HG03342 (cell line): Measurements from ENCODE around the gene GAL3ST1.
"Not testable (repeated sequence)": the region's sequence is repeated elsewhere in the genome, so short reads cannot be mapped to it uniquely, and the experiment has no call there.

ENCODE experiments used
- ATAC-seq: cut with Tn5 transposase; IDR thresholded peaks from one replicate; pipeline ENCODE4 v1.9.1; 2021; ENCODE audit warnings: mild to moderate bottlenecking, moderate library complexity; ENCODE audit not compliant: unreplicated experiment

The GAL3ST1 gene, protein sequence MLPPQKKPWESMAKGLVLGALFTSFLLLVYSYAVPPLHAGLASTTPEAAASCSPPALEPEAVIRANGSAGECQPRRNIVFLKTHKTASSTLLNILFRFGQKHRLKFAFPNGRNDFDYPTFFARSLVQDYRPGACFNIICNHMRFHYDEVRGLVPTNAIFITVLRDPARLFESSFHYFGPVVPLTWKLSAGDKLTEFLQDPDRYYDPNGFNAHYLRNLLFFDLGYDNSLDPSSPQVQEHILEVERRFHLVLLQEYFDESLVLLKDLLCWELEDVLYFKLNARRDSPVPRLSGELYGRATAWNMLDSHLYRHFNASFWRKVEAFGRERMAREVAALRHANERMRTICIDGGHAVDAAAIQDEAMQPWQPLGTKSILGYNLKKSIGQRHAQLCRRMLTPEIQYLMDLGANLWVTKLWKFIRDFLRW

GRCh38 chr22:30574095-30574981, at the start of gene GAL3ST1:
Gene GAL3ST1 (minus strand): TSS chr22:30574665. CDS start chr22:30557392, 17,273 bp downstream.
- ATAC-seq = no peak

- ATAC-seq = not testable (repeated sequence)
Measured at GRCh38 chr22:30619909-30620308, 45.4 kb upstream of the GAL3ST1 start.

- ATAC-seq = no peak
Measured at GRCh38 chr22:30617819-30618218, 43.4 kb upstream of the GAL3ST1 start.

- no peak for ATAC-seq
Measured at GRCh38 chr22:30615543-30615954, 41.1 kb upstream of the GAL3ST1 start.

- ATAC-seq = no peak
Measured at GRCh38 chr22:30614879-30615278, 40.4 kb upstream of the GAL3ST1 start.

DNA sequence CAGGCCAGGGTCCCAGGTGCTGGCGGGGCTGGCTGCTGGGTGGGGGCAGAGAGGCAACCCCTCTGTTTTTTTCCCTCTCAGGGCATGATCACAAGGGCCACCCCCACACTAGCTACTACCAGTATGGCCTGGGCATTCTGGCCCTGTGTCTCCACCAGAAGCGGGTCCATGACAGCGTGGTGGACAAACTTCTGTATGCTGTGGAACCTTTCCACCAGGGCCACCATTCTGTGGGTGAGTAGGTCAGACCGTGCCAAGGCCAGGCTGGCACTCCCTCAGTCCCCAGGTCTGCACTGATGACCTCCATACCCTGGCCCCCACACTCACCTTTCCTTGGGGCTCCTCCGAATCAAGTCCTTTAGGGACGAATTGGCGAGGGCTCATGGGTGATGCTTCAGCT, 39.8 kb upstream of the GAL3ST1 start:
- no peak for ATAC-seq

DNA sequence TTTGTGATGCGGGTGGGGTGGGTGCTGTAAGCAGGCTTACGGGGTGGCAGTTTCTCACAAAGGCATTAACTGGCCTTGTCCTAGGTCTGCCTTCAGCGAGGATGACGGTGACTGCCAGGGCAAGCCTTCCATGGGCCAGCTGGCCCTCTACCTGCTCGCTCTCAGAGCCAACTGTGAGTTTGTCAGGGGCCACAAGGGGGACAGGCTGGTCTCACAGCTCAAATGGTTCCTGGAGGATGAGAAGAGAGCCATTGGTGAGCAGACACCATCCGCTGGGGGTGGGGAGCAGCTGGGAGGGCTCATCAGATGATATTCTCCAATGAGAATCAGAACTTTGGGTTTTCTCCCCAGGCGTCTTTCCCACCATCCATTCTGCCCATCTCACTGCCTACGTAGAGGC, 38.3 kb upstream of the GAL3ST1 start:
- ATAC-seq = no peak

- ATAC-seq = no peak
Measured at GRCh38 chr22:30611197-30611596, 36.7 kb upstream of the GAL3ST1 start.

DNA sequence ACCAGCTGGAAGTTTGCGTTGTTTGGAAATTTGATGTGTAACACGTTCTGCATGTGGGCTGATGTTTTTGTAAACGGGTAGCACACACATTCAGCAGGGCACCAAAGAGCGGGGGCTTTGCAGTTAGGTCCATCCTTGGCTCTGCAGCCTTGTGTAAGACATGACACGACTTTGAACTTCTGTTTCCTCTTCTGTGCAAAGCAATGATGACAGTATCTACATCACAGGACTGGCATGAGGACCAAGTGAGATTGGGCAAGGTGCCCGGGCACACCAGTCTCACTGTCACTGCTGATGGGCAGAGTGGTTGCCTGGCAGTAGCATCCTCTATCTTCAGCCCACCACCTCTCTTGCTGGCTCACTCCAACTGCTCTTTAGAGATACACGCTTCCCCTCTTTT, 35.8 kb upstream of the GAL3ST1 start:
- ATAC-seq = no peak

DNA sequence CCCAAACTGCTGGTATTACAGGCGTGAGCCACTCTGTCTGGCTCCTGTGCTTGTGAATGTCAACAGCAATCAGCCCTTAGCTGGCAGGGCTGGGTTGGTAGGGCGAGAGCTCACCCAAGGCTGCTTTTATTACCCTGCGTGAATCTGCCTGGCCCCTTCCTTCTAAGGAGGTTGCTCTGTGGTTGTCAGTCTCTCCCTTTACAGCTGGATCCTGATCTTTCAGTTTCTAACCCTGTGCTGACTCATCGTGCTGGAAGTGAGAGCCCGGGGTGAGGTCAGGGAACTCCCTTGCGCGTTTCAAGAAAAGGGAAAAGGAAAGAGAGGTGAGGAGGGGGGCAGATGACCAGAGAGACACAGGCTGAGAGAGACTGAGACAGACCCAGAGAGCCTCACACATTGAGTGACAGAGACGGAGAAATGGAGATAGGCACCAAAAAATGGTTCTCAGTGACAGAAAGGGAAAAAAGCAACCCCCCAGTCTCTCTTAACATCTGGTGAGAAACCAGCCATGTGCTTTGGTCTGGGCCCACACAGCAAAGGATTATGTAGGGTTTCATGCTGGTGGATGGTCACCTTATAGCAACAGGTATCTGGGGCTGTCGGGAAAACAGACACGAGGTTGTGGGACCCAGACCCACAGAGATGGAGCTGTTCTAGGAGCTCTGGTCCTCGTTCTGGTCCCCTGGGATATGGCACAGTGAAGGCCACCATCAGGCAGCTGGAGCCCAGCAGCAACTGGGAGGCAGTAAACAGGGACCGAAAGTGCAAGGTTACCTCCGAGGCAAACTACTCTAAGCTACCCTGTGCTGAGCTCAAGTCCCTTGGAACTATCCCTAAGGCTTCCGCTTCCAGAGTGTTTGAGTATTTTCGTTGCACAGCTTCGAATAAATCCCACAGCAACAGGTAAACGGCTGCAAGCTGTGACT, 35.1 kb upstream of the GAL3ST1 start:
- no peak for ATAC-seq

DNA sequence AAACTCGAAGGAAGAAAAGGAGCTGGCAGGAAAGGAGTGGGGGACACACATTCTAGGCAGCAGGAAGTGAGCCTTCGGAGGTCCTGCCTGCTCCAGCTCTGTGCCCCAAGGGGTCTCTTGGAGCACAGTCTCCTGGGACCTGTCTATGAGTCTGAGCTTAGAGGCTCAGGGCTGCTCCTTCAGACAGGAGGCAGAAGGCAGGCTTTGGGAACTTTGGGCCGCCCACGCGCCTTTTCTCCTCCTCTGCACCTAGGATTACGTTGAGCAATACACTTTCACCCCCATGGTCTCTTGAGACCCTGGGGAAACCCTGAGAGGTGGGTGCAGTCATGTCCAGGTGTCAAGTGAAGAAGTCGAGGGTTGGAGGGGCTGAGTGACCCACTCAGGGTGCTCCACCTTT, 33.5 kb upstream of the GAL3ST1 start:
- ATAC-seq = no peak

DNA sequence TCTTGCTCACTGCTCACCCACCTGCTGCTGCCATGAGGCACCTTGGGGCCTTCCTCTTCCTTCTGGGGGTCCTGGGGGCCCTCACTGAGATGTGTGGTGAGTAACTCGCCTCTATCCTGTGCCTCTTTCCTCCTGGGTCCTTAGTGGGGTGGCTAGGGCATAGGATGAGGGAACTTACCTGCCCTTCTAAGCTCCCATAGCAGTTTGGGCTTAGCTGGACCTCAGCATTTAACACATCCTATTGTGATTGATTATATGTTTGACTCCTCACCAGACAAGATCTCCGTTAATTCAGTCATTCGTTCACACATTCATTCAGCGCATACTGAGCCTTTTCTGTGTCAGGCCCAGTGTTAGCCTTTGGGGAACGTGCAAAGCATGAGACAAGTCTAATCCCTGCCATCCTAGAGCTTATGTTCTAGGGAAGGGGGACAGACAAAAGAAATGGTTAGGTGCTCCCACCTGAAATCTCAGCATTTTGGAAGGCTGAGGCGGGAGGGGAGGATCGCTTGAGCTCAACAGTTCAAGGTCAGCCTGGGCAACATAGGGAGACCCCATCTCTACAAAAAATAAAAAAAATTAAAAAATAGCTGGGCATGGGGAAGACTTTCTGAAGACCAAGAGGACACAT, 33.0 kb upstream of the GAL3ST1 start:
- no peak for ATAC-seq

- ATAC-seq = no peak
Measured at GRCh38 chr22:30606455-30607299, 32.2 kb upstream of the GAL3ST1 start, which contains the start of gene TCN2. Gene TCN2 (plus strand): TSS chr22:30607174. CDS start chr22:30607332, 158 bp downstream.

DNA sequence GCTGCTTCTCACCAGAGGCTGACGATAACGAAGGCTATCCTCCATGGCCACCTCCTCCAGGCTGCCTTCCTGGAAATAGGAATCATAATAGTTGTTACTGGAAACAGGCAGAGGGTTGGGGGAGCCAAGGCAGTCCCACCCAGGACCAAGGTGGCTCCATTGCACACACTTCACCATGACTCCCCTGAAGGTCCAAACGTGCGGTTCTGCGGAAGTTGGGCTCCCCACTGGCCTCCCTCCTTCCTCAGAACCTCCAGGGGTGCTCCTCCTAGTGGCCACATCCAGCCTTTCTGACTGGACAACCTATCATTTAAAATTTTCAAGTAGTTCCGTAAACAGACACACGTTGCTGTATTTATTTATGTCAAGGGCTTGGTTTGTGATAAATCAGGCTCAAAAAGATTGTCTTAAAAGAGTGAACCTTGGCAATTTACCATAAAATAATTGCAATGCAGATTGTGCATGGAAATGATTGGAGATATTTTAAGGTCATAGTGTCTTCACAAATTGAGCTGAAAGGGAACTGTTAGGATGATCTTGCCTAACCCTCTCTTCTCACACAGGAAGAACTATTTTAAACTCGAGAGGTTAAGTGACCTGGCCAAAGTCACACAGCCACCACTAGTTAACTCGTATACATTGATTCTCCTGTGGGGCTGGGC, 31.1 kb upstream of the GAL3ST1 start:
- ATAC-seq = no peak

GRCh38 chr22:30604723-30605122, 30.3 kb upstream of the GAL3ST1 start:
- ATAC-seq = no peak

DNA sequence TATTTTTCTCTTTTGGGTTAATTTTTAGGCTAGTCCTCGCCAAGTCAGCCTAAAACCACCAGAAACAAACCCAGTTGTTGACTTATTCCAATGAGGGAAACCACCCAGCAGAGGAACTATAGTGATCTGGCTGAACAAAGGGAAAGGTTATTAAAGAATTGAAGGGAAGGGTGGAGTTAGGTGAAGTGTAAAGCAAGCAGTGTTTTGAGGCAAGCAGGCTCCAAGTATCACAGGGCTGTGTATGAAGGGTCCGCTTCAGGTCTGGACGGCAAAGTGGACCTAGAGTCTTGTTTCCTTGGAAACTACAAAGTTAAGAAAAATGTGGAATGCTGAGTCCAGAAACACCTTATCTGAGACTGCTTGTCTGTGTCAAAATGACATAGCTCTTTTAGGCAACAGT, 29.3 kb upstream of the GAL3ST1 start:
- ATAC-seq = no peak

GRCh38 chr22:30602049-30602448, 27.6 kb upstream of the GAL3ST1 start:
- ATAC-seq = no peak

DNA sequence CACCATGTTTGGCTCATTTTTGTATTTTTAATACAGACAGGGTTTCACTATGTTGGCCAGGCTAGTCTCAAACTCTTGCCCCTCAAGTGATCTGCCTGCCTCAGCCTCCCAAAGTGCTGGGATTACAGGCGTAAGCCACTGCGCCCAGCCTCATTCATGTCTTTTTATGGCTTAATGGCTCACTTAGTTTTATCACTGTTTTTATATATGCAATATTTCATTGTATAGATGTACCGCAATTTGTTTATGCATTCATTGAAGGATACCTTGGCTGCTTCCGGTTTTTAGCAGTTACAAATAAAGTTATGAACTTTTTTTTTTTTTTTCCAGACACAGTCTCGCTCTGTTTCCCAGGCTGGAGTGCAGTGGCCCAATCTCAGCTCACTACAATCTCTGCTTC, 27.0 kb upstream of the GAL3ST1 start:
- no peak for ATAC-seq

DNA sequence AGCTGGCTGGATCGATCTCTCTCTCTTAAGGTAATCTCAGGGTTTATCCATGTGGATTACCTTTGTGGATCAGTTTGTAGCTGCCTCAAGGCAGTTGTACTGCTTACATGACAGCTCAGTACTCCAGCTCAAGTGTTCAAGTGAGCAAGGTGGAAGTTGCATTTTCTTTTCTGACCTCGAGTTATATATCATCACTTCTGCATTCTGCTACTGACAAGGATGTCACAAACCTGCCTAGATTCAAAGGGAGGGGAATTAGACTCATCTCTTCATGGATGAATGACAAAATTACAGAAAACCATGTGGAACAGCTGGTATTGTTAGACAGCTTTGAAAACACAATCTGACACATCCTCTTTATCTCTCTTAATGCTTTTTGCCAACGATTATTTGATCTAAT, 26.5 kb upstream of the GAL3ST1 start:
- ATAC-seq = no peak
